A204.1 (cell line): ENCODE results near the gene TULP3.
"Not testable (repeated sequence)": the region's sequence is repeated elsewhere in the genome, so short reads cannot be mapped to it uniquely, and the experiment has no call there.

Source experiments
- FAIRE-seq: peaks from 2 replicates; lab custom pipeline; 2012; peaks lifted over from hg19 to GRCh38; lab: Jason Lieb, UNC

Gene TULP3

GRCh38 chr12:2890388-2891239 is at the start of gene TULP3:
TULP3 (plus strand) TSS chr12:2890891; CDS start chr12:2890948, 57 bp downstream.
- FAIRE-seq: peak; percentile 95

GRCh38 chr12:2841056-2841650 is 49.5 kb upstream of the TULP3 start:
- no peak for FAIRE-seq

GRCh38 chr12:2842948-2843347 is 47.7 kb upstream of the TULP3 start:
- no peak for FAIRE-seq

- no peak for FAIRE-seq
These were observed 45.9 kb upstream of the TULP3 start for GRCh38 chr12:2844786-2845185.

- FAIRE-seq: no peak
These were observed 45.4 kb upstream of the TULP3 start for GRCh38 chr12:2845280-2845679.

- FAIRE-seq: no peak
These were observed 38.8 kb upstream of the TULP3 start for GRCh38 chr12:2851931-2852330.

GRCh38 chr12:2853626-2854025 is 37.1 kb upstream of the TULP3 start:
- no peak for FAIRE-seq

- FAIRE-seq: no peak
These were observed 35.8 kb upstream of the TULP3 start for GRCh38 chr12:2854669-2855453.

- no peak for FAIRE-seq
These were observed 35.1 kb upstream of the TULP3 start for GRCh38 chr12:2855546-2855945.

GRCh38 chr12:2856051-2856450 is 34.6 kb upstream of the TULP3 start:
- no peak for FAIRE-seq

- FAIRE-seq: no peak
These were observed 33.7 kb upstream of the TULP3 start, which contains the start of gene TEX52 for GRCh38 chr12:2857021-2857431. TEX52 (minus strand) TSS chr12:2857039; CDS start chr12:2857026, 13 bp downstream.

- FAIRE-seq: no peak
These were observed 33.1 kb upstream of the TULP3 start for GRCh38 chr12:2857576-2857975.

- no peak for FAIRE-seq
These were observed 32.4 kb upstream of the TULP3 start for GRCh38 chr12:2858334-2858733.

GRCh38 chr12:2858944-2859421 is 31.7 kb upstream of the TULP3 start:
- no peak for FAIRE-seq

GRCh38 chr12:2860170-2860569 is 30.5 kb upstream of the TULP3 start:
- no peak for FAIRE-seq

GRCh38 chr12:2862876-2863275 is 27.8 kb upstream of the TULP3 start:
- FAIRE-seq: no peak

GRCh38 chr12:2863402-2863801 is 27.3 kb upstream of the TULP3 start:
- FAIRE-seq: not testable (repeated sequence)

- FAIRE-seq: no peak
These were observed 26.5 kb upstream of the TULP3 start for GRCh38 chr12:2864198-2864597.

GRCh38 chr12:2868986-2869632 is 21.6 kb upstream of the TULP3 start:
- FAIRE-seq: not testable (repeated sequence)

GRCh38 chr12:2876431-2877046 is 14.2 kb upstream of the TULP3 start:
- FAIRE-seq: no peak

GRCh38 chr12:2877047-2877952 is 13.4 kb upstream of the TULP3 start, which contains the start of the genes FOXM1 and RHNO1:
FOXM1 (minus strand) TSS chr12:2877174; CDS start chr12:2874478, 2,696 bp downstream.
RHNO1 (plus strand) TSS chr12:2877223; CDS start chr12:2885367, 8,144 bp downstream.
- no peak for FAIRE-seq
